ENCODE data around the gene GJB3. TPM values are rescaled to one million over a fixed set of nuclear protein-coding genes. Genes with fewer than 3 reads are reported as not detected.

The GJB3 gene
- total RNA-seq, 1 donor from 2014 or later, result not detected

DNA sequence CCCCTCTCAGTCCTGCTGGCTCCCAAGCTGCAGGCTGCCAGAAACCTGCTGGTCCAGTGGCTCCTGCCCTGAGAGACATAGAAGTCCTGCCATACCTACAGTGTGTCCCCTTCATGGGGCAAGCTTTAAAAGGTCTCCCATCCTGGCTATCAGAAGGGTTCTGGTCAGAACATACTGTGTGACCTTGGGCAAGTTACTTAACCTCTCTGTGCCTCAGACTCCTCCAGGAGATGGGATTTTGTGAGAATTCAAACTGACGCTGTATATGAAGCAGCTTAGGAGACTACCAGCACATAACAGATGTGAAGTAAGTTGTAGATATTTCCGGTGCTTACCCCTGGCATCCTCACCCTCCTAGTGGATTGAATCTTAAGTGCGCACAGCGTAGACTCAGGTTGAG, 34.9 kb upstream of the GJB3 start:
- H3K27me3 ChIP-seq (ENCODE audit: control insufficient read depth in 3 of 3, insufficient read depth in 3 of 3, low read length in 3 of 3), result peaks cover 9 to 40% (median 34%) of the 10 kb centered on the region in 3 donors
- peaks cover 0 to 3% (median 0%) of the 10 kb centered on the region in 3 donors for H3K4me1 ChIP-seq (ENCODE audit: control insufficient read depth in 3 of 3, insufficient read depth in 3 of 3, low read length in 3 of 3)
- H3K9ac ChIP-seq (ENCODE audit: low read depth in 1 of 3, low read length in 3 of 3), result no peak overlapping the region
- no peaks in the 10 kb centered on the region for H3K36me3 ChIP-seq (ENCODE audit: control insufficient read depth in 3 of 3, insufficient read depth in 3 of 3, low read length in 3 of 3)
- no peaks in the 10 kb centered on the region for H3K9me3 ChIP-seq (ENCODE audit: control insufficient read depth in 3 of 3, low read length in 3 of 3)
- no peak overlapping the region for H3K27ac ChIP-seq (ENCODE audit: low read depth, low read length)
- no peak overlapping the region for H3K4me3 ChIP-seq (ENCODE audit: low read length in 3 of 3)

DNA sequence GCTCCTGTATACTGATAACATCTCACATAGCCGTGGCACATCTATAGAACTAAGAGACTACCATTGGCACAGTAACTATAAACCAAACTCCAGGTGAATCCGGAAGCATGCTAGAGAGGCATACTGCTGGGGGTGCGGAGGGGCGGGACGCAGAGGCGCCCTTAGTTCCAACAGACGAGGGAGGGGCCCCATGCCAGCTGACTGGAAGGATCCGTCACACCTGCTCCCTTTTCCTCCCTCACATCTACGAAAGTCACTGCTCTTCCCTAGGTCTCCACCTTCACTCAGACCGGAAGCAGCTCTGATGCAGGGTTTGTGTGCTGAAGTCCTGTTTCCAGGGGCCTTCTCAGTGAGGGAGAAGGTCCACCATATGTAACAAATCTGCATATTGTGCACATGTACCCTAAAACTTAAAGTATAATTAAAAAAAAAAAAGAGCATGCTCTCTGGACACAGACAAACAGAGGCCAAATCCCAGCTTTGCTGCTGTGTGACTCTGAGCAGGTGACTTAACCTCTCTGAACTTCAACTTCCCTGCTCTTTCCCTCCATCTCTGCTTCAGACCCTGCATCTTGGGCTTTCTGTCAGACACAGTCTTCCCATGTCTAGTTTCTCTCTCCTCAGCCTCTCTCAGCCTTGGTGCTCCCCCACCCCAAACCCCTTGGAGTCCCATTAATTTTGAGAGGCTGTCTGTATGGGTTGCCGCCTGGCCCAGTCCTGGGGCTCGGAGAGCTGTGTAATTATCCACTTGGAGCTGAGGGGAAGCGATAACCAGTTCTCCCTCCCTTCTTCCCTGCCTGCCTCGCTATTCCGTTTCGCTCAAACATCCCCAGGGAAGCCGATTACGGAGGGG, 34.0 kb upstream of the GJB3 start:
- Histone ChIP-seq H3K9ac (ENCODE audit: low read depth in 1 of 3, low read length in 3 of 3) (no peak overlapping the region), H3K4me1 (ENCODE audit: control insufficient read depth in 3 of 3, insufficient read depth in 3 of 3, low read length in 3 of 3) (peaks cover 0 to 3% (median 0%) of the 10 kb centered on the region in 3 donors), H3K27me3 (ENCODE audit: control insufficient read depth in 3 of 3, insufficient read depth in 3 of 3, low read length in 3 of 3) (peaks cover 9 to 36% (median 27%) of the 10 kb centered on the region in 3 donors), H3K4me3 (ENCODE audit: low read length in 3 of 3) (no peak overlapping the region), H3K9me3 (ENCODE audit: control insufficient read depth in 3 of 3, low read length in 3 of 3) (no peaks in the 10 kb centered on the region), H3K36me3 (ENCODE audit: control insufficient read depth in 3 of 3, insufficient read depth in 3 of 3, low read length in 3 of 3) (no peaks in the 10 kb centered on the region), H3K27ac (ENCODE audit: low read depth, low read length) (no peak overlapping the region)

DNA sequence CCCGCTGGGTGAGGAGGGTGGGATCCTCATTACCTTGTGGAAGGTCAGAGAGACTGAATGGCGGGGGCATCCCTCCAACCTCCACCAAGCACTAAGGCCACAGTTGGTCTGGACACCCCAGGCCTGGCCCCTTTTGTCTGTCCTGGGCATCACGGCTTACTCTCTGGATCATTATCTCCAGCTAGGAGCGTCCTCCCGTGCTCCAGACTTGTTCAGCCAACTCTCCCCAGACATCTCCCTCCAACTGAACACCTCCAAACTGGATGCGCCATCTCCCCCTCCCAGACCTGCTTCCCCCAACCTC, 33.4 kb upstream of the GJB3 start:
- Histone ChIP-seq H3K27ac (ENCODE audit: low read depth, low read length) (no peak overlapping the region), H3K27me3 (ENCODE audit: control insufficient read depth in 3 of 3, insufficient read depth in 3 of 3, low read length in 3 of 3) (peaks cover 9 to 33% (median 23%) of the 10 kb centered on the region in 3 donors), H3K9me3 (ENCODE audit: control insufficient read depth in 3 of 3, low read length in 3 of 3) (no peaks in the 10 kb centered on the region)

GRCh38 chr1:34749992-34750391, 31.0 kb upstream of the GJB3 start:
- Histone ChIP-seq H3K36me3 (ENCODE audit: control insufficient read depth in 3 of 3, insufficient read depth in 3 of 3, low read length in 3 of 3) (no peaks in the 10 kb centered on the region), H3K27ac (ENCODE audit: low read depth, low read length) (no peak overlapping the region), H3K4me3 (ENCODE audit: low read length in 3 of 3) (no peak overlapping the region), H3K4me1 (ENCODE audit: control insufficient read depth in 3 of 3, insufficient read depth in 3 of 3, low read length in 3 of 3) (no peaks in the 10 kb centered on the region), H3K27me3 (ENCODE audit: control insufficient read depth in 3 of 3, insufficient read depth in 3 of 3, low read length in 3 of 3) (peaks cover 9 to 27% (median 23%) of the 10 kb centered on the region in 3 donors), H3K9ac (ENCODE audit: low read depth in 1 of 3, low read length in 3 of 3) (no peak overlapping the region), H3K9me3 (ENCODE audit: control insufficient read depth in 3 of 3, low read length in 3 of 3) (no peaks in the 10 kb centered on the region)

More for the DNA sequence above, 33.4 kb upstream of the GJB3 start:
- Histone ChIP-seq H3K36me3 (ENCODE audit: control insufficient read depth in 3 of 3, insufficient read depth in 3 of 3, low read length in 3 of 3) (no peaks in the 10 kb centered on the region), H3K4me1 (ENCODE audit: control insufficient read depth in 3 of 3, insufficient read depth in 3 of 3, low read length in 3 of 3) (peaks cover 0 to under 1% (median 0%) of the 10 kb centered on the region in 3 donors), H3K4me3 (ENCODE audit: low read length in 3 of 3) (no peak overlapping the region), H3K9ac (ENCODE audit: low read depth in 1 of 3, low read length in 3 of 3) (no peak overlapping the region)

GRCh38 chr1:34750610-34751009, 30.4 kb upstream of the GJB3 start:
- H3K9me3 ChIP-seq (ENCODE audit: control insufficient read depth in 3 of 3, low read length in 3 of 3), result no peaks in the 10 kb centered on the region
- H3K9ac ChIP-seq (ENCODE audit: low read depth in 1 of 3, low read length in 3 of 3), result no peak overlapping the region
- no peak overlapping the region for H3K27ac ChIP-seq (ENCODE audit: low read depth, low read length)
- no peaks in the 10 kb centered on the region for H3K4me1 ChIP-seq (ENCODE audit: control insufficient read depth in 3 of 3, insufficient read depth in 3 of 3, low read length in 3 of 3)
- H3K27me3 ChIP-seq (ENCODE audit: control insufficient read depth in 3 of 3, insufficient read depth in 3 of 3, low read length in 3 of 3), result peaks cover 9 to 22% (median 18%) of the 10 kb centered on the region in 3 donors
- H3K36me3 ChIP-seq (ENCODE audit: control insufficient read depth in 3 of 3, insufficient read depth in 3 of 3, low read length in 3 of 3), result no peaks in the 10 kb centered on the region
- H3K4me3 ChIP-seq (ENCODE audit: low read length in 3 of 3), result no peak overlapping the region

DNA sequence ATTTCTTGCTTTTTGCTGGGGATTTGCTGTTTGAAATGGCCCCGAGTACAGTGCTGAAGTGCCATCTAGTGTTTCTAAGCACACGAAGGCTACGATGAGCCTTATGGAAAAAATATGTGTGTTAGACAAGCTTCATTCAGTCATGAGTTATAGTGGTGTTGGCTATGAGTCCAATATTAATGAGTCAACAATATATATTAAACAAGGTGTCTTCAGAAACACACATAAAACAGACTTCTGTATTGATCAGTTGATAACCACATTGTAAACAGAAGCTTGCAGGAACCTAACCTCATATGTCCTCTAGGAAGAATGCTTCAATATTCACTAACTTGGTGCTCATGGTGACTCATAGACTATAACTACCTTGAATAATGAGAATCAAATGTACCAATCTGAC, 27.9 kb upstream of the GJB3 start:
- H3K27me3 ChIP-seq (ENCODE audit: control insufficient read depth in 3 of 3, insufficient read depth in 3 of 3, low read length in 3 of 3), result peaks cover 0 to 2% (median 1%) of the 10 kb centered on the region in 3 donors
- H3K36me3 ChIP-seq (ENCODE audit: control insufficient read depth in 3 of 3, insufficient read depth in 3 of 3, low read length in 3 of 3), result no peaks in the 10 kb centered on the region
- H3K9ac ChIP-seq (ENCODE audit: low read depth in 1 of 3, low read length in 3 of 3), result no peak overlapping the region
- no peaks in the 10 kb centered on the region for H3K9me3 ChIP-seq (ENCODE audit: control insufficient read depth in 3 of 3, low read length in 3 of 3)
- no peak overlapping the region for H3K4me3 ChIP-seq (ENCODE audit: low read length in 3 of 3)
- no peak overlapping the region for H3K27ac ChIP-seq (ENCODE audit: low read depth, low read length)
- H3K4me1 ChIP-seq (ENCODE audit: control insufficient read depth in 3 of 3, insufficient read depth in 3 of 3, low read length in 3 of 3), result no peaks in the 10 kb centered on the region

DNA sequence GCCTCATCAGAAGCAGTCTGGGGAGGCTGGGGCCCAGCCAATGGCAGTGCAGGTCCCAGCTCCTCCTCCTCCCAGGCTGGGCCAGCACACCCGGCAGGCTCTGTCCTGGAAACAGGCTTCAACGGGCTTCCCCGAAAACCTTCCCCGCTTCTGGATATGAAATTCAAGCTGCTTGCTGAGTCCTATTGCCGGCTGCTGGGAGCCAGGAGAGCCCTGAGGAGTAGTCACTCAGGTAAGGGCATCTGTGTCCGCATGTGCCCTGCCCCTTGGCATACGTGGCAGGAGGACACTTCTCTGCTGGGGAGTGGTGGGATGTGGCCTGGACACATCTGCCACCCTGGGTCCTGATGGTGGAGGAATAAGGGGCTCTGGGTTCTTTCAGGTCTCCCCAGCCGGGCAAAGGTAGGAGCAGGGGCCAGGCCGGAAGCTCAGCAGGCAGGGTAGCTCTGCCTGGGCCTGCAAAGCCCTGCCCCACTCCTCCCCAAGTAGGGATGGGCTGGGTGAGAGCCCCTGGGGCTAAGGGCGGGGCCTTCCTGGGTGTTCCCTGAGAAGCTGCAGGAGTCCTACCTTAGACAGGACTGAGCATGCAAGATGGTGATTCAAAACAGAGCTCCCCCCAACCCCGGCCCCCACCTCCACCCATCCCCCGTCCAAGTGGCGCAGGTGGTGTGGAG, 25.9 kb upstream of the GJB3 start, which contains the start of gene GJB5:
TSS of gene GJB5 (plus strand) at position 84 of the 674 bp plus-strand sequence. CDS start 2,284 bp downstream, outside the sequence.
- Histone ChIP-seq H3K27me3 (ENCODE audit: control insufficient read depth in 3 of 3, insufficient read depth in 3 of 3, low read length in 3 of 3) (peaks cover 0 to 10% (median 3%) of the 10 kb centered on the region in 3 donors), H3K27ac (ENCODE audit: low read depth, low read length) (no peak within 1 kb of the TSS)

GRCh38 chr1:34755961-34756360, 25.1 kb upstream of the GJB3 start:
- Histone ChIP-seq H3K27me3 (ENCODE audit: control insufficient read depth in 3 of 3, insufficient read depth in 3 of 3, low read length in 3 of 3) (peaks cover 0 to 10% (median 3%) of the 10 kb centered on the region in 3 donors), H3K36me3 (ENCODE audit: control insufficient read depth in 3 of 3, insufficient read depth in 3 of 3, low read length in 3 of 3) (no peaks in the 10 kb centered on the region), H3K4me3 (ENCODE audit: low read length in 3 of 3) (no peak overlapping the region), H3K27ac (ENCODE audit: low read depth, low read length) (no peak overlapping the region), H3K9ac (ENCODE audit: low read depth in 1 of 3, low read length in 3 of 3) (no peak overlapping the region), H3K4me1 (ENCODE audit: control insufficient read depth in 3 of 3, insufficient read depth in 3 of 3, low read length in 3 of 3) (no peaks in the 10 kb centered on the region), H3K9me3 (ENCODE audit: control insufficient read depth in 3 of 3, low read length in 3 of 3) (no peaks in the 10 kb centered on the region)

More for the DNA sequence above, 25.9 kb upstream of the GJB3 start, which contains the start of gene GJB5:
- H3K4me1 ChIP-seq (ENCODE audit: control insufficient read depth in 3 of 3, insufficient read depth in 3 of 3, low read length in 3 of 3), result no peaks in the 10 kb centered on the region
- no peak within 1 kb of the TSS for H3K4me3 ChIP-seq (ENCODE audit: low read length in 3 of 3)
- no peak within 1 kb of the TSS for H3K9ac ChIP-seq (ENCODE audit: low read depth in 1 of 3, low read length in 3 of 3)
- no peaks in the 10 kb centered on the region for H3K36me3 ChIP-seq (ENCODE audit: control insufficient read depth in 3 of 3, insufficient read depth in 3 of 3, low read length in 3 of 3)
- no peaks in the 10 kb centered on the region for H3K9me3 ChIP-seq (ENCODE audit: control insufficient read depth in 3 of 3, low read length in 3 of 3)

DNA sequence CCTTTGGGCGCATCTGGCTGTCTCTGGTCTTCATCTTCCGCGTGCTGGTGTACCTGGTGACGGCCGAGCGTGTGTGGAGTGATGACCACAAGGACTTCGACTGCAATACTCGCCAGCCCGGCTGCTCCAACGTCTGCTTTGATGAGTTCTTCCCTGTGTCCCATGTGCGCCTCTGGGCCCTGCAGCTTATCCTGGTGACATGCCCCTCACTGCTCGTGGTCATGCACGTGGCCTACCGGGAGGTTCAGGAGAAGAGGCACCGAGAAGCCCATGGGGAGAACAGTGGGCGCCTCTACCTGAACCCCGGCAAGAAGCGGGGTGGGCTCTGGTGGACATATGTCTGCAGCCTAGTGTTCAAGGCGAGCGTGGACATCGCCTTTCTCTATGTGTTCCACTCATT, 23.6 kb upstream of the GJB3 start:
- Histone ChIP-seq H3K4me1 (ENCODE audit: control insufficient read depth in 3 of 3, insufficient read depth in 3 of 3, low read length in 3 of 3) (no peaks in the 10 kb centered on the region), H3K9me3 (ENCODE audit: control insufficient read depth in 3 of 3, low read length in 3 of 3) (no peaks in the 10 kb centered on the region), H3K27ac (ENCODE audit: low read depth, low read length) (no peak overlapping the region), H3K4me3 (ENCODE audit: low read length in 3 of 3) (no peak overlapping the region), H3K9ac (ENCODE audit: low read depth in 1 of 3, low read length in 3 of 3) (no peak overlapping the region), H3K36me3 (ENCODE audit: control insufficient read depth in 3 of 3, insufficient read depth in 3 of 3, low read length in 3 of 3) (no peaks in the 10 kb centered on the region), H3K27me3 (ENCODE audit: control insufficient read depth in 3 of 3, insufficient read depth in 3 of 3, low read length in 3 of 3) (peaks cover 0 to 10% (median 6%) of the 10 kb centered on the region in 3 donors)

- H3K9ac ChIP-seq (ENCODE audit: low read depth in 1 of 3, low read length in 3 of 3), result no peak overlapping the region
- no peak overlapping the region for H3K4me3 ChIP-seq (ENCODE audit: low read length in 3 of 3)
- no peaks in the 10 kb centered on the region for H3K36me3 ChIP-seq (ENCODE audit: control insufficient read depth in 3 of 3, insufficient read depth in 3 of 3, low read length in 3 of 3)
- H3K4me1 ChIP-seq (ENCODE audit: control insufficient read depth in 3 of 3, insufficient read depth in 3 of 3, low read length in 3 of 3), result no peaks in the 10 kb centered on the region
- no peak overlapping the region for H3K27ac ChIP-seq (ENCODE audit: low read depth, low read length)
- peaks cover 0 to 13% (median 10%) of the 10 kb centered on the region in 3 donors for H3K27me3 ChIP-seq (ENCODE audit: control insufficient read depth in 3 of 3, insufficient read depth in 3 of 3, low read length in 3 of 3)
- no peaks in the 10 kb centered on the region for H3K9me3 ChIP-seq (ENCODE audit: control insufficient read depth in 3 of 3, low read length in 3 of 3)
Observed at GRCh38 chr1:34758751-34759150, 22.3 kb upstream of the GJB3 start.

All from skeletal muscle tissue (tissue), 4 donors.